Gastrocnemius medialis (tissue), 4 donors: Measurements from ENCODE around the gene PRAMEF17.
"Not testable (repeated sequence)": the region's sequence is repeated elsewhere in the genome, so short reads cannot be mapped to it uniquely, and the experiment has no call there.

Experiments
- CTCF ChIP-seq, 5 experiments: fragments of 450-650 bp in 3 of 5; fragments of 200-600 bp in 2 of 5; sonication (generic) in 2 of 5; IDR thresholded peaks in 4 of 5; conservative IDR thresholded peaks in 1 of 5; 1 replicate in 4 of 5; 2 replicates in 1 of 5; pipeline ENCODE4 v1.5.1; 2016 to 2019; ENCODE audit warnings: antibody characterized with exemption in 5 of 5, mild to moderate bottlenecking in 3 of 5, moderate library complexity in 3 of 5
- POLR2A ChIP-seq, 2 donors: fragments of 450-650 bp; IDR thresholded peaks; one replicate each; pipeline ENCODE4 v1.6.1; 2017; ENCODE audit warnings: antibody characterized with exemption in 2 of 2, mild to moderate bottlenecking in 2 of 2, moderate library complexity in 2 of 2

- not testable (repeated sequence) for TF ChIP-seq CTCF (IDR thresholded peaks at IDR 0.05 in 4 of 5, conservative IDR thresholded peaks at IDR 0.05 in 1 of 5); POLR2A (IDR thresholded peaks at IDR 0.05)
Observed at GRCh38 chr1:13366536-13366935, 22.9 kb upstream of the PRAMEF17 start.
